Activated B cell treated with CpG ODN at 0.5 μM for 24 hours (primary cell): ENCODE results near the gene BRDT. TPM values are rescaled to one million over a fixed set of nuclear protein-coding genes. Genes with fewer than 3 reads are reported as not detected.

ENCODE experiments used
- ATAC-seq: fragments of 200-7000 bp; cut with Tn5 transposase; one replicate; pipeline ENCODE4 v1.10.0; 2021; ENCODE audit warnings: low read depth, mild to moderate bottlenecking, moderate library complexity
- CTCF ChIA-PET: fragments of 350-600 bp; sonication (Branson Sonifier 250); formaldehyde crosslinking; loops from one replicate; lab custom pipeline; 2021; ENCODE audit warnings: antibody characterized with exemption; lab: Charles Lee
- POLR2A ChIA-PET: fragments of 350-600 bp; sonication (Branson Sonifier 250); formaldehyde crosslinking; loops from one replicate; lab custom pipeline; 2021; ENCODE audit warnings: antibody characterized with exemption; lab: Charles Lee
- DNase-seq: peaks from one replicate; pipeline ENCODE4 v3.0.0; 2022
- H3K27ac Mint-ChIP-seq: one replicate; pipeline ENCODE4 v1.8.0; 2020; ENCODE audit warnings: mixed read lengths
- H3K27me3 Mint-ChIP-seq: one replicate; pipeline ENCODE4 v1.8.0; 2021; ENCODE audit warnings: mixed read lengths
- H3K36me3 Mint-ChIP-seq: one replicate; pipeline ENCODE4 v1.8.0; 2021; ENCODE audit warnings: low read depth, mixed read lengths
- H3K4me1 Mint-ChIP-seq: one replicate; pipeline ENCODE4 v1.8.0; 2021; ENCODE audit warnings: mixed read lengths
- H3K4me3 Mint-ChIP-seq: one replicate; pipeline ENCODE4 v1.8.0; 2020; ENCODE audit warnings: mild to moderate bottlenecking, mixed read lengths
- H3K9me3 Mint-ChIP-seq: one replicate; pipeline ENCODE4 v1.8.0; 2020; ENCODE audit warnings: mixed read lengths
- CTCF ChIP-seq: fragments of 200-600 bp; IDR thresholded peaks from one replicate; pipeline ENCODE4 v1.8.0; 2022; ENCODE audit warnings: antibody characterized with exemption, mild to moderate bottlenecking
- intact Hi-C: fragments of 100-400 bp; cut with micrococcal nuclease; formaldehyde crosslinking; loops from one replicate; pipeline ENCODE4 v1.15.1; 2024
- total RNA-seq: library from RNA; stranded (reverse); gene quantifications from 2 replicates; pipeline ENCODE4 v1.2.3, GENCODE V29; 2022

BRDT gene
- total RNA-seq, 1 donor from 2014 or later = not detected

GRCh38 chr1:91916046-91916445 lies 33.2 kb upstream of the BRDT start:
- CTCF ChIA-PET = no interaction called here
- no peak for TF ChIP-seq CTCF
- no peak for DNase-seq
- ATAC-seq = no peak
- Mint-ChIP-seq H3K36me3 (no peaks in the 10 kb centered on the region), H3K4me1 (no peaks in the 10 kb centered on the region), H3K4me3 (no peak overlapping the region), H3K27ac (no peak overlapping the region), H3K9me3 (no peaks in the 10 kb centered on the region), H3K27me3 (peaks cover 2% of the 10 kb centered on the region)
- POLR2A ChIA-PET = no interaction called here
- intact Hi-C loops = no loop called here

GRCh38 chr1:91916811-91917460 lies 32.3 kb upstream of the BRDT start:
- Mint-ChIP-seq H3K4me1 (no peaks in the 10 kb centered on the region), H3K36me3 (no peaks in the 10 kb centered on the region), H3K4me3 (no peak overlapping the region), H3K9me3 (no peaks in the 10 kb centered on the region), H3K27ac (no peak overlapping the region), H3K27me3 (peaks cover 2% of the 10 kb centered on the region)
- intact Hi-C loops = no loop called here
- DNase-seq (no peak), ATAC-seq (no peak)
- ChIA-PET POLR2A (no interaction called here), CTCF (no interaction called here)
- no peak for TF ChIP-seq CTCF

GRCh38 chr1:91919962-91920361 lies 29.2 kb upstream of the BRDT start:
- H3K4me3 Mint-ChIP-seq = no peak overlapping the region
- POLR2A ChIA-PET = no interaction called here
- CTCF ChIA-PET = no interaction called here
- no peak overlapping the region for H3K27ac Mint-ChIP-seq
- DNase-seq (no peak), ATAC-seq (no peak)
- intact Hi-C loops = no loop called here
- H3K36me3 Mint-ChIP-seq = no peaks in the 10 kb centered on the region
- H3K27me3 Mint-ChIP-seq = peaks cover 2% of the 10 kb centered on the region
- H3K4me1 Mint-ChIP-seq = no peaks in the 10 kb centered on the region
- H3K9me3 Mint-ChIP-seq = no peaks in the 10 kb centered on the region
- no peak for TF ChIP-seq CTCF

GRCh38 chr1:91924146-91924545 lies 25.1 kb upstream of the BRDT start:
- ChIA-PET POLR2A (no interaction called here), CTCF (no interaction called here)
- intact Hi-C loops = no loop called here
- no peaks in the 10 kb centered on the region for H3K4me1 Mint-ChIP-seq
- H3K4me3 Mint-ChIP-seq = no peak overlapping the region
- DNase-seq (no peak), ATAC-seq (no peak)
- H3K27ac Mint-ChIP-seq = no peak overlapping the region
- no peaks in the 10 kb centered on the region for H3K9me3 Mint-ChIP-seq
- TF ChIP-seq CTCF = no peak
- H3K36me3 Mint-ChIP-seq = no peaks in the 10 kb centered on the region
- peaks cover 2% of the 10 kb centered on the region for H3K27me3 Mint-ChIP-seq

GRCh38 chr1:91925644-91926435 lies 23.4 kb upstream of the BRDT start:
- POLR2A ChIA-PET = no interaction called here
- CTCF ChIA-PET = interaction anchor here (1.2 to 2.7 kb wide), 5 partner anchors 11 to 759 kb away, joined by 3 to 14 read pairs (median 4); no protein-coding TSS in a partner anchor
- H3K27me3 Mint-ChIP-seq = no peaks in the 10 kb centered on the region
- H3K4me3 Mint-ChIP-seq = no peak overlapping the region
- H3K36me3 Mint-ChIP-seq = no peaks in the 10 kb centered on the region
- H3K27ac Mint-ChIP-seq = no peak overlapping the region
- intact Hi-C loops = loop anchor here (5.0 kb wide), 1 partner anchor 1879 kb away; no protein-coding TSS in a partner anchor
- H3K4me1 Mint-ChIP-seq = no peaks in the 10 kb centered on the region
- ATAC-seq (no peak), DNase-seq (no peak)
- no peak for TF ChIP-seq CTCF
- no peaks in the 10 kb centered on the region for H3K9me3 Mint-ChIP-seq
